K562 (cell line): ENCODE measurements around the gene PNMA8C. TPM values are rescaled to one million over a fixed set of nuclear protein-coding genes. Genes with fewer than 3 reads are reported as not detected.
A peak's percentile ranks its signal among the peaks of the same experiment; 100 is the strongest.

Experiments
- CREM ChIP-seq: IDR thresholded peaks from 2 replicates; pipeline ENCODE4 v1.6.1; 2014; ENCODE audit warnings: antibody characterized with exemption, low read depth
- DNMT1 ChIP-seq: fragments of 450-650 bp; IDR thresholded peaks from 2 replicates; pipeline ENCODE4 v1.6.1; 2016; ENCODE audit warnings: antibody characterized with exemption, mild to moderate bottlenecking
- L3MBTL2 ChIP-seq: fragments of 450-650 bp; IDR thresholded peaks from 2 replicates; pipeline ENCODE4 v1.6.1; 2016; ENCODE audit warnings: mild to moderate bottlenecking, moderate library complexity
- MAZ ChIP-seq, 2 experiments: fragments of 450-650 bp in 1 of 2; sonication (generic) in 1 of 2; formaldehyde crosslinking; IDR thresholded peaks in 1 of 2; conservative IDR thresholded peaks in 1 of 2; 2 replicates each; pipeline versions ENCODE4 v1.4.0 to v1.5.0; 2020; ENCODE audit warnings: mild to moderate bottlenecking in 1 of 2, missing genetic modification reagents in 1 of 2
- MGA ChIP-seq: fragments of 450-650 bp; IDR thresholded peaks from 2 replicates; pipeline ENCODE4 v1.6.1; 2016; ENCODE audit warnings: mild to moderate bottlenecking, moderate library complexity
- MIER1 ChIP-seq: fragments of 450-650 bp; IDR thresholded peaks from 2 replicates; pipeline ENCODE4 v1.6.1; 2016; ENCODE audit warnings: antibody characterized with exemption, mild to moderate bottlenecking, low read depth
- MTA3 ChIP-seq: fragments of 450-650 bp; formaldehyde crosslinking; IDR thresholded peaks from 2 replicates; pipeline ENCODE4 v1.6.1; 2017; ENCODE audit warnings: mild to moderate bottlenecking, borderline replicate concordance
- PKNOX1 ChIP-seq: fragments of 450-650 bp; IDR thresholded peaks from 2 replicates; pipeline ENCODE4 v1.6.1; 2016
- SP1 ChIP-seq: sonication (generic); formaldehyde crosslinking; IDR thresholded peaks from 2 replicates; pipeline ENCODE4 v1.8.1; 2022; ENCODE audit warnings: mild to moderate bottlenecking, missing genetic modification reagents
- TFAP4 ChIP-seq: sonication (generic); formaldehyde crosslinking; IDR thresholded peaks from 2 replicates; pipeline ENCODE4 v1.8.0; 2022; ENCODE audit warnings: missing genetic modification reagents, mild to moderate bottlenecking, moderate library complexity, borderline replicate concordance
- ZBTB9 ChIP-seq: fragments of 450-650 bp; formaldehyde crosslinking; IDR thresholded peaks from 2 replicates; pipeline ENCODE4 v1.4.0; 2020; ENCODE audit warnings: mild to moderate bottlenecking, moderate library complexity
- polyA plus RNA-seq, 8 experiments: library from polyadenylated mRNA; depleted of rRNA in 4 of 8; stranded (reverse) in 5 of 8; unstranded in 3 of 8; fragments of >200 nt; fragmentation: Nextera tagmentation in 2 of 8; fragmentation: Illumina TruSeq in 1 of 8; extraction: Ambion mirVana in 2 of 8; extraction: Trizol in 1 of 8; gene quantifications; 2 replicates each; pipeline versions ENCODE4 v1.2.1 to v1.2.3, GENCODE V29; 2011 to 2014; ENCODE audit warnings: inconsistent platforms in 1 of 8, missing spikeins in 1 of 8
- total RNA-seq, 7 experiments: library from RNA; depleted of rRNA in 6 of 7; stranded (reverse); fragments of >200 nt in 6 of 7; fragmentation: Illumina TruSeq in 2 of 7; extraction: Trizol in 2 of 7; gene quantifications; 2 replicates each; pipeline versions ENCODE4 v1.2.1 to v1.2.3, GENCODE V29; 2011 to 2021; ENCODE audit warnings: low replicate concordance in 1 of 7

The PNMA8C gene
- total and polyA plus RNA-seq, 9 of the 15 experiments (the other 6 are each of a cell fraction or from before 2014, with no cell fraction given): 0.04 to 0.05 (median 0.05) TPM; not detected in 6

GRCh38 chr19:46415804-46416709, 12.7 kb downstream of the PNMA8C start (continued):
- TF ChIP-seq MGA: 0 out of 2 replicates have a peak, but pooled peaks have one; percentile 17
- peak; percentile 46; the same call in 1 of the 2 replicates for TF ChIP-seq L3MBTL2
- peak; percentile 63 for TF ChIP-seq SP1
- TF ChIP-seq CREM: peak; percentile 44; the same call in 1 of the 2 replicates
- peak; percentile 63; the same call in 1 of the 2 replicates for TF ChIP-seq TFAP4 (CRISPR knock-in tag)
- TF ChIP-seq MAZ (CRISPR knock-in tag; conservative IDR thresholded peaks at IDR 0.05 in 1 of 2, IDR thresholded peaks at IDR 0.05 in 1 of 2): peak; percentile 93 to 94
- TF ChIP-seq PKNOX1: 0 out of 2 replicates have a peak, but pooled peaks have one; percentile 9
- 0 out of 2 replicates have a peak, but pooled peaks have one; percentile 38 for TF ChIP-seq MTA3
- 0 out of 2 replicates have a peak, but pooled peaks have one; percentile 41 for TF ChIP-seq ZBTB9 (CRISPR knock-in tag)
- 0 out of 2 replicates have a peak, but pooled peaks have one; percentile 58 for TF ChIP-seq DNMT1
- TF ChIP-seq MIER1: 0 out of 2 replicates have a peak, but pooled peaks have one; percentile 28
